NCI-H187 (cell line): ENCODE data around the gene NGEF.

ENCODE experiments used
- DNase-seq, 2 experiments: peaks; one replicate each; lab custom pipeline; 2025; lab: John Stamatoyannopoulos, UW

The NGEF gene

GRCh38 chr2:232833830-232834229, 179.2 kb downstream of the NGEF start:
- no peak for DNase-seq

GRCh38 chr2:232831496-232831895, 181.6 kb downstream of the NGEF start:
- DNase-seq = no peak

DNA sequence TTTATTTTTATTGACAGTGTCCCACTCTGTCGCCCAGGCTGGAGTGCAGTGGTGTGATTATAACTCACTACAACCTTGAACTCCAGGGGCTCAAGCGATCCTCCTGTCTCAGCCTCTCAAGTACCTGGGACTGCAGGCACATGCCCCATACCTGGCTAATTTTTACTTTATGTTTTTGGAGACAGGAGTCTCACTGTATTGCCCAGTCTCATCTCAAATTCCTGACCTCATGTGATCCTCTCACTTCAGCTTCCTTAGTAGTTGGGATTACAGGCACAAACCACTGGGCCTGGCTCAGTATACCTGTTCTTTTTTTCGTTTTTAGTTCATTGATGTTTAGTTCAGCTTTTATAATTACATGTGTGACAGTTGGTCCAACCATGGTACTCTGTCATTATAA, 183.1 kb downstream of the NGEF start:
- no peak for DNase-seq
